K562 (cell line): Measurements from ENCODE around the gene TLE7. TPM values are rescaled to one million over a fixed set of nuclear protein-coding genes. Genes with fewer than 3 reads are reported as not detected.

ENCODE experiments used
- CCNT2 ChIP-seq: IDR thresholded peaks from 2 replicates; pipeline ENCODE4 v1.6.1; 2011; ENCODE audit warnings: borderline replicate concordance, low read depth, mild to moderate bottlenecking, moderate library complexity, mixed read lengths, low read length; ENCODE audit not compliant: insufficient read length; ENCODE audit errors: extremely low read depth
- CTBP1 ChIP-seq: fragments of 450-650 bp; IDR thresholded peaks from 2 replicates; pipeline ENCODE4 v1.6.1; 2016; ENCODE audit warnings: borderline replicate concordance
- FOXK1 ChIP-seq: sonication (generic); formaldehyde crosslinking; IDR thresholded peaks from 2 replicates; pipeline ENCODE4 v1.8.0; 2022; ENCODE audit warnings: missing genetic modification reagents, mild to moderate bottlenecking, borderline replicate concordance
- POLR2H ChIP-seq: IDR thresholded peaks from 2 replicates; pipeline ENCODE4 v1.6.1; 2016; ENCODE audit warnings: missing genetic modification characterization, low read depth, mild to moderate bottlenecking, control low read depth, missing compliant biosample characterization, moderate library complexity
- TAL1 ChIP-seq: fragments of 450-650 bp; IDR thresholded peaks from 2 replicates; pipeline ENCODE4 v1.6.1; 2016; ENCODE audit warnings: mild to moderate bottlenecking
- TBP ChIP-seq: optimal IDR thresholded peaks from 2 replicates; pipeline ENCODE3; 2011; ENCODE audit warnings: low read depth, low read length, improper control_type of control experiment
- ZKSCAN1 ChIP-seq: fragments of 150-350 bp; IDR thresholded peaks from 2 replicates; pipeline ENCODE4 v1.6.1; 2016; ENCODE audit warnings: low read depth, low read length
- polyA plus RNA-seq, 8 experiments: library from polyadenylated mRNA; depleted of rRNA in 4 of 8; stranded (reverse) in 5 of 8; unstranded in 3 of 8; fragments of >200 nt; fragmentation: Nextera tagmentation in 2 of 8; fragmentation: Illumina TruSeq in 1 of 8; extraction: Ambion mirVana in 2 of 8; extraction: Trizol in 1 of 8; gene quantifications; 2 replicates each; pipeline versions ENCODE4 v1.2.1 to v1.2.3, GENCODE V29; 2011 to 2014; ENCODE audit warnings: inconsistent platforms in 1 of 8, missing spikeins in 1 of 8
- total RNA-seq, 7 experiments: library from RNA; depleted of rRNA in 6 of 7; stranded (reverse); fragments of >200 nt in 6 of 7; fragmentation: Illumina TruSeq in 2 of 7; extraction: Trizol in 2 of 7; gene quantifications; 2 replicates each; pipeline versions ENCODE4 v1.2.1 to v1.2.3, GENCODE V29; 2011 to 2021; ENCODE audit warnings: low replicate concordance in 1 of 7
- TF ChIP-seq, protein P1 (sequence below): IDR thresholded peaks from 3 replicates; pipeline ENCODE4 v1.6.1; 2011; ENCODE audit warnings: borderline replicate concordance, mild to moderate bottlenecking, moderate library complexity; ENCODE audit not compliant: insufficient read length; ENCODE audit errors: extremely low read depth
- TF ChIP-seq, protein P2 (sequence below), 2 experiments: fragments of 450-650 bp; formaldehyde crosslinking in 1 of 2; IDR thresholded peaks; 2 replicates each; pipeline versions ENCODE4 v1.4.0 to v1.6.1; 2014 to 2020; ENCODE audit warnings: mild to moderate bottlenecking in 2 of 2, borderline replicate concordance in 1 of 2, low read depth in 1 of 2
- TF ChIP-seq, protein P3 (sequence below), 2 experiments: fragments of 150-350 bp in 1 of 2; IDR thresholded peaks; 2 replicates each; pipeline ENCODE4 v1.6.1; 2012 to 2016; ENCODE audit warnings: low read depth in 2 of 2, low read length in 2 of 2, mild to moderate bottlenecking in 1 of 2, moderate library complexity in 1 of 2

TLE7 gene
- total and polyA plus RNA-seq, 9 of the 15 experiments (the other 6 are each of a cell fraction or from before 2014, with no cell fraction given) = not detected

DNA sequence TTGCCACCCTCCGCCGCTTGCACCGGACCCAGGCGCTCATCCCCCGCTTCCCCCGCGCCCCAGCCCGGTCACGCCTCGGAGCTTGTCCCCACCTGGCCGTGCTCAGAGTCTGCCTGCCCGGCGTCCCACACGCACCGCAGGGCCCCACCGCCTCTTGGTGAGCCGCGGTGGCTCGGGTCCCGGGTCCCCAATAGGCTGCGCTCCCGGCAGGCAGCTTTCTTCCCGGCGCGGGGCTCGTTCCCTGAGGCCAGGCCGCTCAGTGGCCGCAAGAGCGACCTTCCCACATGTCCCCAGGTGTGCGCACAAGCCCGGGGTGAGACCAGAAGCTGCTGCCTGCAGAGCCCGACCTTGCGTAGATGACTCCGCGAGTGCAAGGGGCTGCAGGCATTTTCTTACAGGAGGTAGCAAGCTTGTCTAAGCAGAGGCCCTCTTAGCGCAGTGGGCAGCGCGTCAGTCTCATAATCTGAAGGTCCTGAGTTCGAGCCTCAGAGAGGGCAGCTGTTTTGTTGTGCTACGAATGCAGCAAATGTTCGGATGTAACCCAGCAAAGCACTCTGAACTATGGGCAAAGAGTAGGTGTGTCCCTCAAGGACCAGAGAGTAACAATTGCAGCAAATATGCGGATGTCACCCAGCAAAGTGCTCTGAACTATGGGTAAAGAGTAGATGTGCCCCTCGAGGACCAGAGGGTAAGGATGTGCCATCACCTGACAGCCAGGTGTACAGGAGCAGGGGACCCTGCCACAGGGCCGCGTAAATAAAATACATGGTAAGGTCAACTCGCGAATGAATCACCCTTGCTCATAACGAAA, 15.6 kb downstream of the TLE7 start (continued):
- TF ChIP-seq, protein P1, sequence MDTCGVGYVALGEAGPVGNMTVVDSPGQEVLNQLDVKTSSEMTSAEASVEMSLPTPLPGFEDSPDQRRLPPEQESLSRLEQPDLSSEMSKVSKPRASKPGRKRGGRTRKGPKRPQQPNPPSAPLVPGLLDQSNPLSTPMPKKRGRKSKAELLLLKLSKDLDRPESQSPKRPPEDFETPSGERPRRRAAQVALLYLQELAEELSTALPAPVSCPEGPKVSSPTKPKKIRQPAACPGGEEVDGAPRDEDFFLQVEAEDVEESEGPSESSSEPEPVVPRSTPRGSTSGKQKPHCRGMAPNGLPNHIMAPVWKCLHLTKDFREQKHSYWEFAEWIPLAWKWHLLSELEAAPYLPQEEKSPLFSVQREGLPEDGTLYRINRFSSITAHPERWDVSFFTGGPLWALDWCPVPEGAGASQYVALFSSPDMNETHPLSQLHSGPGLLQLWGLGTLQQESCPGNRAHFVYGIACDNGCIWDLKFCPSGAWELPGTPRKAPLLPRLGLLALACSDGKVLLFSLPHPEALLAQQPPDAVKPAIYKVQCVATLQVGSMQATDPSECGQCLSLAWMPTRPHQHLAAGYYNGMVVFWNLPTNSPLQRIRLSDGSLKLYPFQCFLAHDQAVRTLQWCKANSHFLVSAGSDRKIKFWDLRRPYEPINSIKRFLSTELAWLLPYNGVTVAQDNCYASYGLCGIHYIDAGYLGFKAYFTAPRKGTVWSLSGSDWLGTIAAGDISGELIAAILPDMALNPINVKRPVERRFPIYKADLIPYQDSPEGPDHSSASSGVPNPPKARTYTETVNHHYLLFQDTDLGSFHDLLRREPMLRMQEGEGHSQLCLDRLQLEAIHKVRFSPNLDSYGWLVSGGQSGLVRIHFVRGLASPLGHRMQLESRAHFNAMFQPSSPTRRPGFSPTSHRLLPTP = peak; percentile 62
- no peak for TF ChIP-seq TAL1
- TF ChIP-seq CTBP1 = peak; percentile 100
- TF ChIP-seq ZKSCAN1 = no peak
- TF ChIP-seq, protein P2, sequence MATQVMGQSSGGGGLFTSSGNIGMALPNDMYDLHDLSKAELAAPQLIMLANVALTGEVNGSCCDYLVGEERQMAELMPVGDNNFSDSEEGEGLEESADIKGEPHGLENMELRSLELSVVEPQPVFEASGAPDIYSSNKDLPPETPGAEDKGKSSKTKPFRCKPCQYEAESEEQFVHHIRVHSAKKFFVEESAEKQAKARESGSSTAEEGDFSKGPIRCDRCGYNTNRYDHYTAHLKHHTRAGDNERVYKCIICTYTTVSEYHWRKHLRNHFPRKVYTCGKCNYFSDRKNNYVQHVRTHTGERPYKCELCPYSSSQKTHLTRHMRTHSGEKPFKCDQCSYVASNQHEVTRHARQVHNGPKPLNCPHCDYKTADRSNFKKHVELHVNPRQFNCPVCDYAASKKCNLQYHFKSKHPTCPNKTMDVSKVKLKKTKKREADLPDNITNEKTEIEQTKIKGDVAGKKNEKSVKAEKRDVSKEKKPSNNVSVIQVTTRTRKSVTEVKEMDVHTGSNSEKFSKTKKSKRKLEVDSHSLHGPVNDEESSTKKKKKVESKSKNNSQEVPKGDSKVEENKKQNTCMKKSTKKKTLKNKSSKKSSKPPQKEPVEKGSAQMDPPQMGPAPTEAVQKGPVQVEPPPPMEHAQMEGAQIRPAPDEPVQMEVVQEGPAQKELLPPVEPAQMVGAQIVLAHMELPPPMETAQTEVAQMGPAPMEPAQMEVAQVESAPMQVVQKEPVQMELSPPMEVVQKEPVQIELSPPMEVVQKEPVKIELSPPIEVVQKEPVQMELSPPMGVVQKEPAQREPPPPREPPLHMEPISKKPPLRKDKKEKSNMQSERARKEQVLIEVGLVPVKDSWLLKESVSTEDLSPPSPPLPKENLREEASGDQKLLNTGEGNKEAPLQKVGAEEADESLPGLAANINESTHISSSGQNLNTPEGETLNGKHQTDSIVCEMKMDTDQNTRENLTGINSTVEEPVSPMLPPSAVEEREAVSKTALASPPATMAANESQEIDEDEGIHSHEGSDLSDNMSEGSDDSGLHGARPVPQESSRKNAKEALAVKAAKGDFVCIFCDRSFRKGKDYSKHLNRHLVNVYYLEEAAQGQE (IDR thresholded peaks at IDR 0.05; ENCODE audit: borderline replicate concordance) = peak; percentile 8; the same call in 1 of the 2 replicates
- TF ChIP-seq, protein P2 (CRISPR knock-in tag; IDR thresholded peaks at IDR 0.05; ENCODE audit: low read depth) = no peak
- TF ChIP-seq TBP = peak; percentile 99
- TF ChIP-seq CCNT2 = peak; percentile 22
- TF ChIP-seq POLR2H (tag) = peak; percentile 98
- TF ChIP-seq FOXK1 (CRISPR knock-in tag) = no peak
- TF ChIP-seq, protein P3, sequence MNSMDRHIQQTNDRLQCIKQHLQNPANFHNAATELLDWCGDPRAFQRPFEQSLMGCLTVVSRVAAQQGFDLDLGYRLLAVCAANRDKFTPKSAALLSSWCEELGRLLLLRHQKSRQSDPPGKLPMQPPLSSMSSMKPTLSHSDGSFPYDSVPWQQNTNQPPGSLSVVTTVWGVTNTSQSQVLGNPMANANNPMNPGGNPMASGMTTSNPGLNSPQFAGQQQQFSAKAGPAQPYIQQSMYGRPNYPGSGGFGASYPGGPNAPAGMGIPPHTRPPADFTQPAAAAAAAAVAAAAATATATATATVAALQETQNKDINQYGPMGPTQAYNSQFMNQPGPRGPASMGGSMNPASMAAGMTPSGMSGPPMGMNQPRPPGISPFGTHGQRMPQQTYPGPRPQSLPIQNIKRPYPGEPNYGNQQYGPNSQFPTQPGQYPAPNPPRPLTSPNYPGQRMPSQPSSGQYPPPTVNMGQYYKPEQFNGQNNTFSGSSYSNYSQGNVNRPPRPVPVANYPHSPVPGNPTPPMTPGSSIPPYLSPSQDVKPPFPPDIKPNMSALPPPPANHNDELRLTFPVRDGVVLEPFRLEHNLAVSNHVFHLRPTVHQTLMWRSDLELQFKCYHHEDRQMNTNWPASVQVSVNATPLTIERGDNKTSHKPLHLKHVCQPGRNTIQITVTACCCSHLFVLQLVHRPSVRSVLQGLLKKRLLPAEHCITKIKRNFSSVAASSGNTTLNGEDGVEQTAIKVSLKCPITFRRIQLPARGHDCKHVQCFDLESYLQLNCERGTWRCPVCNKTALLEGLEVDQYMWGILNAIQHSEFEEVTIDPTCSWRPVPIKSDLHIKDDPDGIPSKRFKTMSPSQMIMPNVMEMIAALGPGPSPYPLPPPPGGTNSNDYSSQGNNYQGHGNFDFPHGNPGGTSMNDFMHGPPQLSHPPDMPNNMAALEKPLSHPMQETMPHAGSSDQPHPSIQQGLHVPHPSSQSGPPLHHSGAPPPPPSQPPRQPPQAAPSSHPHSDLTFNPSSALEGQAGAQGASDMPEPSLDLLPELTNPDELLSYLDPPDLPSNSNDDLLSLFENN (IDR thresholded peaks at IDR 0.05; ENCODE audit: low read depth in 2 of 2, low read length in 2 of 2) = no peak
